GM12874 (cell line): ENCODE data around the gene UBE2E2.

Source experiments
- TF ChIP-seq, protein P1 (sequence below): IDR thresholded peaks from 2 replicates; pipeline ENCODE4 v1.5.1; 2011; ENCODE audit warnings: low read depth, mild to moderate bottlenecking, control low read depth, low read length, moderate library complexity; ENCODE audit not compliant: insufficient read depth

UBE2E2 gene

DNA sequence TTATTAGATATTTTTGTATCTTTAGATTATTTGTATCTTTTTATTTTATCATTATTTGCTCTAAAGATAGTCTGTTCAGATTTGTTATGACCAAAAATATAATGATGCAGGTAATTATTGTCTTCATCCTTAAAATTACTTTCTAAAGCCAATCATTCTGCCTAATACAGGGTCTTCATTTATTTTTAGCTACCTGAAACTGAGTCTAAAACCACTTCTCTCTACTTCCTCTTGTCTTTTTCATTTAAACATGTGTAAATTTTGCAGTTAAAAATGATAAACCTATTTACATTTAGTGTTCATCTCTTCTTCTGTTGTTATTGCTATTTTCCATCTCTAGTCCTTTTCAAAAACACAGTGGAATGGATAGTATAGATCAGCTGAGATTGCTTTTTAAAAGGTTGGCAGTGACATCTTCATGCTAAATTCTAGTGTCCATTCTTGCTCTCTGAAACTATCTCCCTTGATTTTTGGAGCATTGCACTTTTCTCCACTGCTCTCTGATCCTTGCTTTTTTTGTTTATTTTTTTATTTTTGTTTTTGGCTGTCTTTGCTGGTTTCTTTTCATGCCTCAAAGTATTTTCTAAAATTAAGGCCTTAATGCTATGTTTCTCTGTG, 91.8 kb downstream of the UBE2E2 start:
- TF ChIP-seq, protein P1, sequence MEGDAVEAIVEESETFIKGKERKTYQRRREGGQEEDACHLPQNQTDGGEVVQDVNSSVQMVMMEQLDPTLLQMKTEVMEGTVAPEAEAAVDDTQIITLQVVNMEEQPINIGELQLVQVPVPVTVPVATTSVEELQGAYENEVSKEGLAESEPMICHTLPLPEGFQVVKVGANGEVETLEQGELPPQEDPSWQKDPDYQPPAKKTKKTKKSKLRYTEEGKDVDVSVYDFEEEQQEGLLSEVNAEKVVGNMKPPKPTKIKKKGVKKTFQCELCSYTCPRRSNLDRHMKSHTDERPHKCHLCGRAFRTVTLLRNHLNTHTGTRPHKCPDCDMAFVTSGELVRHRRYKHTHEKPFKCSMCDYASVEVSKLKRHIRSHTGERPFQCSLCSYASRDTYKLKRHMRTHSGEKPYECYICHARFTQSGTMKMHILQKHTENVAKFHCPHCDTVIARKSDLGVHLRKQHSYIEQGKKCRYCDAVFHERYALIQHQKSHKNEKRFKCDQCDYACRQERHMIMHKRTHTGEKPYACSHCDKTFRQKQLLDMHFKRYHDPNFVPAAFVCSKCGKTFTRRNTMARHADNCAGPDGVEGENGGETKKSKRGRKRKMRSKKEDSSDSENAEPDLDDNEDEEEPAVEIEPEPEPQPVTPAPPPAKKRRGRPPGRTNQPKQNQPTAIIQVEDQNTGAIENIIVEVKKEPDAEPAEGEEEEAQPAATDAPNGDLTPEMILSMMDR: no peak

DNA sequence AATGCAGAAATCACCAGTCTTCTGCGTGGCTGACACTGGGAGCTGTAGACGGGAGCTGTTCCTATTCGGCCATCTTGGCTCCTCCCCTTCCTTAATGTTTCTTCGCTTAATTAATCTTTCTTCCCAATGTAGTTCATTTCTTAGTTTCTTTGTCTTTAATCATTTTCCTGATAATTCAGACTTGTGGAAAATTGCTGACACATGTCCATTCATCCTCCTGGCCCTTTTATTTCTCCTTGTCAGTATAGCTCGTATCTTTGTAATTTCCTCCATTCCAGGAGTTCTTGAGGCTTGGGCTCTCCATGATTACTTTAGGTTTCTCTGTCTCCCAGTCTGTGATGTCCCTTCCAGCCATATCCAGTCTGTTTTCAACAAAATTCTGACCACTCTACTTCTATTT, 98.7 kb downstream of the UBE2E2 start:
- TF ChIP-seq, protein P1: no peak

DNA sequence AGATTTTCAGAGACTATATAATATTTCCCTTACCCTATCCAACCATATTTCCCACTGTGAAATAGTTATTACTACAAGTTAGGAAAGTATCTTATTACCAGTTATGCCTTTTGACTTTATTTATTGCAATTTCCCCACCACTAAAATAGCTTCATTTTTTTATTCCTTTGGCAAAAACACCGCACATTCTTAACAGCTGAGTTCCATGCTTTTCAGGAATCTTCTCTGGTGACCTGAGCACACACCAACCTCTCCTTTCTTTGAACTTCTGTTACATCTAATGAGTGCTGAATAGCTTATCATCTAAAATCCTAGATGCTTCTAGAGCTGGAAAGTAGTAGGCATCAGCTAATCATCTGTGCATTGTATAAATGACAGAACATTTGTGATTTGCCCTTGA, 99.1 kb downstream of the UBE2E2 start:
- TF ChIP-seq, protein P1: no peak

DNA sequence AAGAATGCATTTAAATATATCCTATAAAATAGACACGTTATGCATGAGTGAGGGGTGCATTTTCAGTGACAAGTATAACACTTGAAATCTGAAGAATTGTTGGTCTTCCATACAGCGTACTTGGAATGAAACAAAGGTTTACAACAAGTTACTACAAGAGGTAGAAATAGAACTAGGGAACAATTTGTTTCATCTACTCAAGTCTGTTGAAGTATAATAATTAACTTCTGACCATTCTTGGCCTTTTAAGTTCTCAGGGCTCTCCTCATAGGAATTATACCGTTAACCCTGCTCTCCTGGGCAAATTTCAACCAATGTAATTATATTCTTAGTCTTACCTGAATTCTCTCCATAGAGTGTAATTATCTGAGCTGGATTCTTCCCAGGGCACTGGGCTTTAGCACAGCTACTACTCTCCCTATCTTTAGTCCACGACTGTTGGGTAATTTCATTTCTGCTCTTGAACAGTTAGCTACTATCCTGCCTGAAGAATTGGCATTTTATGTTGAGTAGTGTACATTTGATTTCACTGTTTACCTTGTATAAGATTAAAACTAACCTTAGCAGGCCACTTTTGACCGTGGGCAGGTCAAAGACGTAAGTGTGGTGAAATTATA, 100.6 kb downstream of the UBE2E2 start:
- TF ChIP-seq, protein P1: no peak

DNA sequence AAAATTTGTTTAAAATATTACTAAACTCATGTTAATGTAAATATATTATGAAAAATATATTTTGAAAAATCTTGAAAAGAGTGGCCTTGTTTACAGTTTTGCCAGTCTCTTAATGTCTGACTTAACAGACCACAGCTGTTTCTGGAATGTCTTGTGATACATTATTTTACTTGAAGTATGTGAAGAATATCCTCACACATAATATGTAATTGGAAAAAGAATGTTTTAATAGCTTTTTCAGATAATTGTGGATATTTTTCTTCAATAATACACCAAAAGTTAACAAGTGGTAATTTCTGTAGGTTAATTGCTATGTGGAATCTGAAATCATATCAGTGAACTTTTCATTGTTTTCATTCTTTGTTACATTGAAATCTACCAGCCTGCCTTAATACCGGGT, 101.3 kb downstream of the UBE2E2 start:
- TF ChIP-seq, protein P1: no peak

DNA sequence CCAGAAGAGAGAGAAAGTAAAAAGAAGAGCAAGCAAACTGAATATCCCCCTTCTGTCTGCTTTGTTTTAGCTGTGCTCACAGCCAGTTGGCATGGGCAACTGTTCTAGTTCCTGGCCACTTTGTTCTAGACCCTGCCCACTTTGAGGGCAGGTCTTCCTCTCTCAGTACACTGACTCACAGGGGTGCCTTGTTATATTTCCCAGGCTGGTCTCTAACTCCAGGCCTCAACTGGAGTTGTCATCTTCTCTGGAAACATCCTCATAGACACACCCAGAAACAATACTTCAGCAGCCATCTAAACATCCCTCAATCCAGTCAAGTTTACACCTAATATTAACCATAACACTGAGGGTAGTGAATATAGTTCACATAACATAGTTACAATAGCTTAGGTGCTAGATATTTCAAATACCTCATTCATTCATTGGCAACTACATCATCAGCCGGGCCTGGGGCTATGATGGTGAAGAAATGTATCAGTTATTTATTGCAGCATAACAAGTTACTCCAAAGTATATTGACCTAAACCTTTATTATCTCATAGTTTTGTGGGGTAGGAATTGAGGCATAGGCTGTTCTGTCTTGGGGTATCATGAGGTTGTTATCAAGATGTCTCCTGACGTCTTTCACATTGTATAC, 106.0 kb downstream of the UBE2E2 start:
- TF ChIP-seq, protein P1: no peak

DNA sequence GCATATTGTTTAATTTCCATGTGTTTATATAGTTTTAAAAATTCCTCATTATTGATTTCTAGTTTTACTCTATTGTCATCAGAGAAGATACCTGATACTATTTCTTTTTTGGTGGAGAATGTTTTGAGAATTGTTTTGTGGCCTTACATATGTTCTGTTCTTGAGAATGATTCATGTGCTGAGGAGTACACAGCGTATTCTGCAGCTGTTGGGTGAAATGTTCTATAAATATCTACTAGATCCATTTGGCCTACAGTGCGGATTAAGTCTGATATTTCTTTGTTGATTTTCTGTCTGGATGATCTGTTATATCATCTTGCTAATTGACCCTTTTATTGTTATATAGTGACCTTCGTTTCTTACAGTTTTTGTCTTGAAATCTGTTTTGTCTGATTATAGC, 109.7 kb downstream of the UBE2E2 start:
- TF ChIP-seq, protein P1: no peak
